SK-N-SH (cell line): ENCODE data around the gene GAB2. TPM values are rescaled to one million over a fixed set of nuclear protein-coding genes. Genes with fewer than 3 reads are reported as not detected.

Source experiments
- CTCF ChIA-PET: fragments of 300-600, 350-600 bp; formaldehyde crosslinking; extraction: SDS; loops from one replicate; lab custom pipeline; 2021; lab: Yijun Ruan, JAX
- POLR2A ChIA-PET: fragments of 350-600 bp; sonication (Branson Sonifier 250); formaldehyde crosslinking; extraction: SDS; loops from one replicate; lab custom pipeline; 2020; ENCODE audit warnings: antibody characterized with exemption, inconsistent platforms; lab: Yijun Ruan, JAX
- DNase-seq: peaks from one replicate; pipeline ENCODE4 v3.0.0; 2012
- H2AFZ ChIP-seq: fragments of 200-600 bp; sonication (generic); 2 replicates; pipeline ENCODE4 v1.8.1; 2016; ENCODE audit warnings: antibody characterized with exemption, mild to moderate bottlenecking, low read depth
- H3F3A ChIP-seq: fragments of 200-600 bp; sonication (generic); replicated peaks from 2 replicates; pipeline ENCODE3; 2016; ENCODE audit warnings: antibody characterized with exemption, mild to moderate bottlenecking; ENCODE audit not compliant: insufficient read depth
- H3K27ac ChIP-seq, 2 experiments: fragments of 200-500 bp in 1 of 2; fragments of 200-600 bp in 1 of 2; sonication (Bioruptor generic) in 1 of 2; sonication (generic), shearing (Covaris generic) in 1 of 2; 2 replicates each; pipeline versions ENCODE4 v1.5.1 to v1.6.1; 2014 to 2016; ENCODE audit warnings: low read depth in 2 of 2, inconsistent platforms in 1 of 2, low read length in 1 of 2, mild to moderate bottlenecking in 1 of 2, mixed read lengths in 1 of 2
- H3K27me3 ChIP-seq: fragments of 200-600 bp; sonication (generic), shearing (Covaris generic); 2 replicates; pipeline ENCODE4 v1.6.1; 2016; ENCODE audit warnings: mixed run types; ENCODE audit not compliant: insufficient read depth
- H3K36me3 ChIP-seq, 2 experiments: fragments of 200-500 bp in 1 of 2; fragments of 200-600 bp in 1 of 2; sonication (Bioruptor generic) in 1 of 2; sonication (generic) in 1 of 2; replicated peaks in 1 of 2; 2 replicates each; pipeline versions ENCODE3 to v1.5.1; 2014 to 2016; ENCODE audit warnings: low read length in 1 of 2, mild to moderate bottlenecking in 1 of 2; ENCODE audit not compliant: insufficient read depth in 2 of 2, control insufficient read depth in 1 of 2
- H3K4me1 ChIP-seq, 2 experiments: fragments of 200-500 bp in 1 of 2; fragments of 200-600 bp in 1 of 2; sonication (Bioruptor generic) in 1 of 2; sonication (generic), shearing (Covaris generic) in 1 of 2; 2 replicates each; pipeline versions ENCODE4 v1.5.1 to v1.6.1; 2014 to 2016; ENCODE audit warnings: low read depth in 1 of 2, low read length in 1 of 2, mixed run types in 1 of 2; ENCODE audit not compliant: insufficient read depth in 2 of 2, control insufficient read depth in 1 of 2
- H3K4me2 ChIP-seq: fragments of 200-600 bp; sonication (generic), shearing (Covaris generic); 2 replicates; pipeline ENCODE4 v1.6.1; 2017; ENCODE audit warnings: mixed run types
- H3K4me3 ChIP-seq, 2 experiments: fragments of 200-500 bp in 1 of 2; fragments of 200-600 bp in 1 of 2; sonication (Bioruptor generic) in 1 of 2; sonication (generic), shearing (Covaris generic) in 1 of 2; 2 replicates each; pipeline versions ENCODE4 v1.5.1 to v1.8.1; 2014 to 2016; ENCODE audit warnings: low read depth in 2 of 2, inconsistent platforms in 1 of 2, low read length in 1 of 2, mild to moderate bottlenecking in 1 of 2, mixed read lengths in 1 of 2, moderate library complexity in 1 of 2
- H3K79me2 ChIP-seq: fragments of 200-600 bp; sonication (generic); 2 replicates; pipeline ENCODE4 v1.8.1; 2017; ENCODE audit warnings: mild to moderate bottlenecking; ENCODE audit not compliant: insufficient read depth
- H3K9ac ChIP-seq: fragments of 200-600 bp; sonication (generic); 2 replicates; pipeline ENCODE4 v1.6.1; 2017; ENCODE audit warnings: mixed run types
- H3K9me2 ChIP-seq: fragments of 200-600 bp; sonication (generic); 2 replicates; pipeline ENCODE4 v1.6.1; 2017; ENCODE audit warnings: mixed run types
- H3K9me3 ChIP-seq: fragments of 200-600 bp; sonication (generic); 2 replicates; pipeline ENCODE4 v1.6.1; 2017; ENCODE audit warnings: mixed run types, mild to moderate bottlenecking, moderate library complexity
- H4K20me1 ChIP-seq: fragments of 200-600 bp; sonication (generic); 2 replicates; pipeline ENCODE4 v1.6.1; 2017; ENCODE audit warnings: mild to moderate bottlenecking, mixed run types; ENCODE audit not compliant: insufficient read depth
- FOXM1 ChIP-seq: IDR thresholded peaks from 2 replicates; pipeline ENCODE4 v1.4.0; 2012; ENCODE audit warnings: low read depth, mild to moderate bottlenecking
- MAX ChIP-seq: IDR thresholded peaks from 2 replicates; pipeline ENCODE4 v1.4.0; 2012; ENCODE audit warnings: low read depth
- RXRA ChIP-seq: IDR thresholded peaks from 2 replicates; pipeline ENCODE4 v1.4.0; 2012; ENCODE audit warnings: low read depth, mild to moderate bottlenecking, borderline replicate concordance
- SIN3A ChIP-seq: IDR thresholded peaks from 2 replicates; pipeline ENCODE4 v1.6.1; 2012; ENCODE audit warnings: low read depth, mild to moderate bottlenecking, low read length, moderate library complexity, borderline replicate concordance
- WGBS: methylation state at CpG from one replicate; pipeline ENCODE4 v1.1.6; 2017; ENCODE audit warnings: low lambda C conversion rate; 5-methylcytosine and 5-hydroxymethylcytosine counted together
- polyA plus RNA-seq, 3 experiments: library from polyadenylated mRNA; depleted of rRNA; stranded (reverse); fragments of >200 nt; gene quantifications; 2 replicates each; pipeline ENCODE4 v1.2.3, GENCODE V29; 2012
- TF ChIP-seq, protein P1 (sequence below): fragments of 200-600 bp; sonication (generic); IDR thresholded peaks from 2 replicates; pipeline ENCODE4 v1.6.1; 2017; ENCODE audit warnings: antibody characterized with exemption, mild to moderate bottlenecking, moderate library complexity
- TF ChIP-seq, protein P2 (sequence below): IDR thresholded peaks from 2 replicates; pipeline ENCODE4 v1.4.0; 2012; ENCODE audit warnings: low read depth, borderline replicate concordance
- TF ChIP-seq, protein P3 (sequence below): IDR thresholded peaks from 2 replicates; pipeline ENCODE4 v1.4.0; 2012; ENCODE audit warnings: low read depth, borderline replicate concordance

Gene GAB2, protein sequence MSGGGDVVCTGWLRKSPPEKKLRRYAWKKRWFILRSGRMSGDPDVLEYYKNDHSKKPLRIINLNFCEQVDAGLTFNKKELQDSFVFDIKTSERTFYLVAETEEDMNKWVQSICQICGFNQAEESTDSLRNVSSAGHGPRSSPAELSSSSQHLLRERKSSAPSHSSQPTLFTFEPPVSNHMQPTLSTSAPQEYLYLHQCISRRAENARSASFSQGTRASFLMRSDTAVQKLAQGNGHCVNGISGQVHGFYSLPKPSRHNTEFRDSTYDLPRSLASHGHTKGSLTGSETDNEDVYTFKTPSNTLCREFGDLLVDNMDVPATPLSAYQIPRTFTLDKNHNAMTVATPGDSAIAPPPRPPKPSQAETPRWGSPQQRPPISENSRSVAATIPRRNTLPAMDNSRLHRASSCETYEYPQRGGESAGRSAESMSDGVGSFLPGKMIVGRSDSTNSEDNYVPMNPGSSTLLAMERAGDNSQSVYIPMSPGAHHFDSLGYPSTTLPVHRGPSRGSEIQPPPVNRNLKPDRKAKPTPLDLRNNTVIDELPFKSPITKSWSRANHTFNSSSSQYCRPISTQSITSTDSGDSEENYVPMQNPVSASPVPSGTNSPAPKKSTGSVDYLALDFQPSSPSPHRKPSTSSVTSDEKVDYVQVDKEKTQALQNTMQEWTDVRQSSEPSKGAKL
- 5.6 and 6.0 TPM in 2 replicates for polyA plus RNA-seq (2012; rRNA removed)
- polyA plus RNA-seq (2012; cell fraction: cytosol; rRNA removed): 4.1 and 5.4 TPM in 2 replicates
- 8.6 and 9.0 TPM in 2 replicates for polyA plus RNA-seq (2012; cell fraction: nucleus; rRNA removed)

DNA sequence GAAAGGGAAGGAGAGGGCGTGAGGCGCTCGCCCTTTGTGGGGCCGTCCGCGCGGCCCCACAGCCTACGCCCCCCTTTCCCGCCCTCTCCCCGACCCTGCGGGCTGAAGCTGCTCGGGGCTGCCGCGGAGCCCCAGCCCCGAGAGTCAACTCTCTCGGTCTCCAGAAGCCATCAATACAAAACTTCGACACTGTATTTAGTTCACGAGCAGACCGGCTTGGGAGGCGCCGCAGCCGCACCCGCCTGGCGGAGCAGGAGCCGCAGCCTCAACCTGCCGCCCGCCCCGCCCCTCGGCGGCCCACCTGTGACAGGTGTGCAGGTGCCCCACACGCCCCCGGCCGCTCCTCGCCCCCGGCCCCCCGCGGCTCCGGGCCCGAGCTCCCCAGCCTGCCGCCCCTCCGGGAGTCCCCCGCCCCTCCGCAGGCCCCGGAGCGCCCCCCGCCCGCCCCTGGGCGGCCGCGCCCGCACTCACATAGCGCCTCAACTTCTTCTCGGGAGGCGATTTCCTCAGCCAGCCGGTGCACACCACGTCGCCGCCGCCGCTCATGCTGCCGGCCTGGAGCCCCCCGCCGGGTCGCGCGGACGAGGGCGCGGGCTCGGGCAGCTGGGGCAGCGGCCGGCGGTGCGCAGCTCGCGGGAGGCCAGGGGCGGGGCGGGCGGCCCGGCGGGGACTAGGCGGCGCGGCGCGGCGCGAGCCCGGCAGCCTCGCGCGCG is at the start of gene GAB2:
TSS of gene GAB2 (minus strand) at position 646 of the 713 bp plus-strand sequence. CDS start at position 546, 100 bp downstream.
- TF ChIP-seq, protein P1, sequence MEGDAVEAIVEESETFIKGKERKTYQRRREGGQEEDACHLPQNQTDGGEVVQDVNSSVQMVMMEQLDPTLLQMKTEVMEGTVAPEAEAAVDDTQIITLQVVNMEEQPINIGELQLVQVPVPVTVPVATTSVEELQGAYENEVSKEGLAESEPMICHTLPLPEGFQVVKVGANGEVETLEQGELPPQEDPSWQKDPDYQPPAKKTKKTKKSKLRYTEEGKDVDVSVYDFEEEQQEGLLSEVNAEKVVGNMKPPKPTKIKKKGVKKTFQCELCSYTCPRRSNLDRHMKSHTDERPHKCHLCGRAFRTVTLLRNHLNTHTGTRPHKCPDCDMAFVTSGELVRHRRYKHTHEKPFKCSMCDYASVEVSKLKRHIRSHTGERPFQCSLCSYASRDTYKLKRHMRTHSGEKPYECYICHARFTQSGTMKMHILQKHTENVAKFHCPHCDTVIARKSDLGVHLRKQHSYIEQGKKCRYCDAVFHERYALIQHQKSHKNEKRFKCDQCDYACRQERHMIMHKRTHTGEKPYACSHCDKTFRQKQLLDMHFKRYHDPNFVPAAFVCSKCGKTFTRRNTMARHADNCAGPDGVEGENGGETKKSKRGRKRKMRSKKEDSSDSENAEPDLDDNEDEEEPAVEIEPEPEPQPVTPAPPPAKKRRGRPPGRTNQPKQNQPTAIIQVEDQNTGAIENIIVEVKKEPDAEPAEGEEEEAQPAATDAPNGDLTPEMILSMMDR: no peak
- TF ChIP-seq MAX (no peak), RXRA (no peak), SIN3A (no peak), FOXM1 (no peak)
- TF ChIP-seq, protein P2, sequence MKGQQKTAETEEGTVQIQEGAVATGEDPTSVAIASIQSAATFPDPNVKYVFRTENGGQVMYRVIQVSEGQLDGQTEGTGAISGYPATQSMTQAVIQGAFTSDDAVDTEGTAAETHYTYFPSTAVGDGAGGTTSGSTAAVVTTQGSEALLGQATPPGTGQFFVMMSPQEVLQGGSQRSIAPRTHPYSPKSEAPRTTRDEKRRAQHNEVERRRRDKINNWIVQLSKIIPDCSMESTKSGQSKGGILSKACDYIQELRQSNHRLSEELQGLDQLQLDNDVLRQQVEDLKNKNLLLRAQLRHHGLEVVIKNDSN: no peak
- TF ChIP-seq, protein P3, sequence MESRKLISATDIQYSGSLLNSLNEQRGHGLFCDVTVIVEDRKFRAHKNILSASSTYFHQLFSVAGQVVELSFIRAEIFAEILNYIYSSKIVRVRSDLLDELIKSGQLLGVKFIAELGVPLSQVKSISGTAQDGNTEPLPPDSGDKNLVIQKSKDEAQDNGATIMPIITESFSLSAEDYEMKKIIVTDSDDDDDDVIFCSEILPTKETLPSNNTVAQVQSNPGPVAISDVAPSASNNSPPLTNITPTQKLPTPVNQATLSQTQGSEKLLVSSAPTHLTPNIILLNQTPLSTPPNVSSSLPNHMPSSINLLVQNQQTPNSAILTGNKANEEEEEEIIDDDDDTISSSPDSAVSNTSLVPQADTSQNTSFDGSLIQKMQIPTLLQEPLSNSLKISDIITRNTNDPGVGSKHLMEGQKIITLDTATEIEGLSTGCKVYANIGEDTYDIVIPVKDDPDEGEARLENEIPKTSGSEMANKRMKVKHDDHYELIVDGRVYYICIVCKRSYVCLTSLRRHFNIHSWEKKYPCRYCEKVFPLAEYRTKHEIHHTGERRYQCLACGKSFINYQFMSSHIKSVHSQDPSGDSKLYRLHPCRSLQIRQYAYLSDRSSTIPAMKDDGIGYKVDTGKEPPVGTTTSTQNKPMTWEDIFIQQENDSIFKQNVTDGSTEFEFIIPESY: no peak
- H3K4me1 ChIP-seq: peaks cover 18 to 41% of the 10 kb centered on the region in 2 experiments; a peak in 3 of 4 replicates
- peak within 1 kb of the TSS; percentile 71 to 81 for H3K4me3 ChIP-seq
- H4K20me1 ChIP-seq: no peaks in the 10 kb centered on the region
- H3K9me2 ChIP-seq: no peaks in the 10 kb centered on the region
- H3K79me2 ChIP-seq: peaks cover 36% of the 10 kb centered on the region
- H3K9me3 ChIP-seq: no peaks in the 10 kb centered on the region
- no peak for DNase-seq
- peak within 1 kb of the TSS; percentile 83 for H2AFZ ChIP-seq
- WGBS: 0% methylated on average over 7 of the region's 93 CpGs
- ChIA-PET POLR2A (interaction anchor here (0.8 to 3.5 kb wide), 11 partner anchors 8 to 422 kb away, joined by 3 to 27 read pairs (median 8); partner anchors contain the start of genes KCTD21, NARS2 and USP35), CTCF (interaction anchor here (0.9 to 7.2 kb wide), 22 partner anchors 12 to 227 kb away, joined by 3 to 110 read pairs (median 5); partner anchors contain the start of gene NARS2)
- H3K27me3 ChIP-seq: no peaks in the 10 kb centered on the region
- no peaks in the 10 kb centered on the region for H3K36me3 ChIP-seq
- H3K4me2 ChIP-seq: peak within 1 kb of the TSS; percentile 92
- peak within 1 kb of the TSS; percentile 87 for H3K9ac ChIP-seq
- peak within 1 kb of the TSS; percentile 92 to 100 for H3K27ac ChIP-seq
- peaks cover 45% of the 10 kb centered on the region for H3F3A ChIP-seq
